Loucy (cell line): ENCODE measurements around the gene RIN3.

ENCODE experiments used
- H2AFZ ChIP-seq: fragments of 200-600 bp; sonication (generic); 2 replicates; pipeline ENCODE4 v1.6.0; 2016; ENCODE audit warnings: antibody characterized with exemption, mild to moderate bottlenecking, low read length, moderate library complexity
- H3F3A ChIP-seq: fragments of 200-600 bp; 2 replicates; pipeline ENCODE4 v1.6.0; 2016; ENCODE audit warnings: antibody characterized with exemption, low read depth, mild to moderate bottlenecking
- H3K27me3 ChIP-seq: fragments of 200-600 bp; sonication (generic); 2 replicates; pipeline ENCODE4 v1.6.1; 2014; ENCODE audit warnings: low read length, mild to moderate bottlenecking; ENCODE audit not compliant: insufficient read depth, poor library complexity, severe bottlenecking
- H3K36me3 ChIP-seq: fragments of 200-600 bp; sonication (generic); 2 replicates; pipeline ENCODE4 v1.6.1; 2016; ENCODE audit warnings: low read length; ENCODE audit not compliant: insufficient read depth
- H3K4me1 ChIP-seq: fragments of 200-600 bp; sonication (generic); 2 replicates; pipeline ENCODE4 v1.5.1; 2014; ENCODE audit warnings: low read length, mild to moderate bottlenecking; ENCODE audit not compliant: insufficient read depth, poor library complexity, severe bottlenecking
- H3K4me2 ChIP-seq: fragments of 200-600 bp; sonication (generic); 2 replicates; pipeline ENCODE4 v1.6.0; 2014; ENCODE audit warnings: antibody characterized with exemption, low read length, low read depth, mild to moderate bottlenecking; ENCODE audit not compliant: poor library complexity, severe bottlenecking
- H3K4me3 ChIP-seq: fragments of 200-600 bp; sonication (generic); 2 replicates; pipeline ENCODE4 v1.5.1; 2014; ENCODE audit warnings: low read length, mild to moderate bottlenecking, mixed read lengths; ENCODE audit not compliant: poor library complexity, severe bottlenecking
- H3K79me2 ChIP-seq: fragments of 200-600 bp; sonication (generic); 2 replicates; pipeline ENCODE4 v1.6.1; 2014; ENCODE audit warnings: low read length; ENCODE audit not compliant: insufficient read depth
- H3K9ac ChIP-seq: fragments of 200-600 bp; sonication (generic); 2 replicates; pipeline ENCODE4 v1.6.0; 2014; ENCODE audit warnings: mild to moderate bottlenecking, low read depth, low read length, moderate library complexity; ENCODE audit not compliant: poor library complexity, severe bottlenecking
- H3K9me2 ChIP-seq: fragments of 200-600 bp; sonication (generic); replicated peaks from 2 replicates; pipeline ENCODE4 v1.6.1; 2016; ENCODE audit warnings: low read depth, low read length, mixed read lengths
- H3K9me3 ChIP-seq: fragments of 200-600 bp; sonication (generic); 2 replicates; pipeline ENCODE4 v1.6.1; 2014; ENCODE audit warnings: mild to moderate bottlenecking, antibody characterized with exemption, low read length, low read depth; ENCODE audit not compliant: insufficient read depth
- H4K20me1 ChIP-seq: fragments of 200-600 bp; sonication (generic); 2 replicates; pipeline ENCODE4 v1.6.0; 2014; ENCODE audit warnings: antibody characterized with exemption, low read length, mild to moderate bottlenecking; ENCODE audit not compliant: insufficient read depth, poor library complexity, severe bottlenecking
- CTCF ChIP-seq: fragments of 200-600 bp; sonication (generic); conservative IDR thresholded peaks from 2 replicates; pipeline ENCODE4 v1.5.1; 2014; ENCODE audit warnings: mild to moderate bottlenecking, antibody characterized with exemption, low read length
- EZH2phosphoT487 ChIP-seq: fragments of 200-600 bp; IDR thresholded peaks from 2 replicates; pipeline ENCODE4 v1.6.1; 2018; ENCODE audit warnings: antibody characterized with exemption, mild to moderate bottlenecking, moderate library complexity, borderline replicate concordance

The RIN3 gene

GRCh38 chr14:92528486-92529100 lies 15.0 kb downstream of the RIN3 start:
- no peak overlapping the region for H3K4me2 ChIP-seq
- no peak overlapping the region for H2AFZ ChIP-seq
- H3K9me3 ChIP-seq = no peaks in the 10 kb centered on the region
- peaks cover 97% of the 10 kb centered on the region for H3K79me2 ChIP-seq
- peaks cover 24% of the 10 kb centered on the region for H4K20me1 ChIP-seq
- H3K27me3 ChIP-seq = no peaks in the 10 kb centered on the region
- no peak overlapping the region for H3K4me3 ChIP-seq
- H3K9me2 ChIP-seq = no peaks in the 10 kb centered on the region
- no peaks in the 10 kb centered on the region; the same call in 1 of the 2 replicates for H3F3A ChIP-seq
- H3K4me1 ChIP-seq = peaks cover 73% of the 10 kb centered on the region
- no peak for TF ChIP-seq CTCF
- no peak for TF ChIP-seq EZH2phosphoT487
- H3K9ac ChIP-seq = no peak overlapping the region
- no peaks in the 10 kb centered on the region for H3K36me3 ChIP-seq

- TF ChIP-seq EZH2phosphoT487 (no peak), CTCF (no peak)
- H3K79me2 ChIP-seq = peaks cover 97% of the 10 kb centered on the region
- peak overlapping the region; percentile 87 for H3K4me2 ChIP-seq
- peaks cover 11% of the 10 kb centered on the region for H4K20me1 ChIP-seq
- H3K4me3 ChIP-seq = peak overlapping the region; percentile 3
- H2AFZ ChIP-seq = no peak overlapping the region
- peak overlapping the region; percentile 71 for H3K9ac ChIP-seq
- no peaks in the 10 kb centered on the region for H3K9me3 ChIP-seq
- H3K4me1 ChIP-seq = peaks cover 66% of the 10 kb centered on the region
- no peaks in the 10 kb centered on the region for H3K27me3 ChIP-seq
- no peaks in the 10 kb centered on the region for H3K36me3 ChIP-seq
- peaks cover 1% of the 10 kb centered on the region; the same call in 1 of the 2 replicates for H3F3A ChIP-seq
- no peaks in the 10 kb centered on the region for H3K9me2 ChIP-seq
Observed at GRCh38 chr14:92529903-92530302, 16.3 kb downstream of the RIN3 start.

DNA sequence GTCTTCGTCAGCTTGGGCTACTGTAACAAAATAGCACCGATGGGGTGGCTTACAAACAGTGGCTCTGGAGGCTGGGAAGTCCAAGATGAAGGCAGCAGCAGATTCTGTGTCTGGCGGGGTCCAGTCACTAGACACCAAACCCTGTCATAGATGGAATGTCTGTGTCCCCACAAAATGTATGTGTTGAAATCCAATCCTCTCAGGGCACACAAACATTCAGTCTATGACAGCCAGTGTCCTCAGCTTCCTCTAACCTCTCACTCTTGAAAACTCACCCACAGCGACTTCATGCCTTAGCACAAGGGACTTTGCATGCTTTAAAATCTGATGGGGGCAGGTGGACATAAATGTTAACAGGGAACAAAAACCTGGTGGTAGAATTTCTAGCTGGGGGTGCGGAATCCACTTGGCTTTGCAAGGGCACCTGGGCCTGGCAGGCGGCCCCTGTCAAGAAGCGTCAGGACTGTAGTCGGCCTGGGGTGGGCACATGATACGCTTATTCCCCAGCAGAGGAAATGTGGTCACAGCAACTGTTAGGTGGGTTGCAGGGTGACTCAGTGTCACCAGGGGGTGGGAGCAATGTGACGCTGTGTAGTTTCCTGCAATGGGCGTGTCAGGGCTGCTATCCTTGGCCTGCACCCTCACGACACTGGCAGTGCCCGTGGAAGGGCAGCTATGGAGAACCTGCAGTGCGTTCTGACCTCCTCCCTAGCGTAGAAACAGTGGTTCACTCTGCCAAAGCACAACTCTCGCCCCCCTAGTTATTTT lies 17.7 kb downstream of the RIN3 start:
- Histone ChIP-seq H3K4me1 (peaks cover 70% of the 10 kb centered on the region), H3F3A (peaks cover 5% of the 10 kb centered on the region; the same call in 1 of the 2 replicates), H2AFZ (no peak overlapping the region), H3K9me2 (no peaks in the 10 kb centered on the region), H4K20me1 (peaks cover 3% of the 10 kb centered on the region), H3K4me2 (peak overlapping the region; percentile 87), H3K9ac (peak overlapping the region; percentile 71), H3K4me3 (peak overlapping the region; percentile 64), H3K79me2 (peaks cover 96% of the 10 kb centered on the region), H3K27me3 (no peaks in the 10 kb centered on the region), H3K9me3 (no peaks in the 10 kb centered on the region), H3K36me3 (no peaks in the 10 kb centered on the region)
- no peak for TF ChIP-seq EZH2phosphoT487
